CD4-positive, alpha-beta T cell treated with Interleukin-6 for 4 hours (primary cell): Measurements from ENCODE around the gene RPL18A.

Experiments used
- DNase-seq: peaks from one replicate; pipeline ENCODE4 v3.0.0-alpha.2; 2020; ENCODE audit warnings: mixed read lengths

RPL18A gene

DNA sequence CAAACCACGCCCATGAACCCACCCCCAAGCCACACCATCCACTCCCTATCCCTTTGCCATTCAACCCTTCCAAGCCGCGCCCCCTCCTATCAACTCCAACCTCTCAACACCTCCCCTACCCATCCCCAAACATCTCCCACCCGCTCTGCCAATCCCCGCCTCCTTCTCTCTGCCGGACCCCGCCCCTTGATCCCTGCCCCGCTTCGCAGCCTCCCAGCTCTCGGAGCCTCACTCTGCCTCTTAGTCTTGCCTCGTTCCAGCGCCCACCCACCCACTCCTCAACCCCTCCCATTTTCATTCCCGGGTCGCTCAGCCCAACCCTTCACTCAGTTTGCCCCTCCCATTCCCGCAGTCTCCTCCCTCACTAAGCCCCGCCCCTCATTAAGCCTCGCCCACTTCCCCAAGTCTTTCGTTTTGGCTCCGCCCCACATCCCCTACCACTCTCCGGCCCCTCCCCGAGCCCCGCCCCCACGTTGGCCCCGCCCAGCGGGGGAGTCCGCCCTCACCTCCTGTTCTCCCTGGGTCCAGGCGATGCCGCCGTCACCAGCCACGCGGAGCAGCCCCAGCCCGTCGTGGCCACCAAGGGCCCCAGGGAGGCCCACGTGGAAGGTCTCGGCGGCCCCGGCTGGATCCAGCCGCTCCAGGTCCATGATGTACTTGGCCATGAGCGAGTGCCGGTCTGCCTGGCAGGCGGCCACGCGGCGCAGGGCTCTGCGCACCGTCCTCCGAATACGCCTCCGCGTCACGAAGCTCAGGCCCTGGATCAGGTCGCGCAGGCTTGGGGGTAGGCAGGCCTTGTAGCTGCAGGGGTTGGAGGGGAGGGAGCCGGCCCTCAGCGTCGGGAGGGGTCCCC is 17.7 kb upstream of the RPL18A start:
- DNase-seq, result peak; percentile 49

DNA sequence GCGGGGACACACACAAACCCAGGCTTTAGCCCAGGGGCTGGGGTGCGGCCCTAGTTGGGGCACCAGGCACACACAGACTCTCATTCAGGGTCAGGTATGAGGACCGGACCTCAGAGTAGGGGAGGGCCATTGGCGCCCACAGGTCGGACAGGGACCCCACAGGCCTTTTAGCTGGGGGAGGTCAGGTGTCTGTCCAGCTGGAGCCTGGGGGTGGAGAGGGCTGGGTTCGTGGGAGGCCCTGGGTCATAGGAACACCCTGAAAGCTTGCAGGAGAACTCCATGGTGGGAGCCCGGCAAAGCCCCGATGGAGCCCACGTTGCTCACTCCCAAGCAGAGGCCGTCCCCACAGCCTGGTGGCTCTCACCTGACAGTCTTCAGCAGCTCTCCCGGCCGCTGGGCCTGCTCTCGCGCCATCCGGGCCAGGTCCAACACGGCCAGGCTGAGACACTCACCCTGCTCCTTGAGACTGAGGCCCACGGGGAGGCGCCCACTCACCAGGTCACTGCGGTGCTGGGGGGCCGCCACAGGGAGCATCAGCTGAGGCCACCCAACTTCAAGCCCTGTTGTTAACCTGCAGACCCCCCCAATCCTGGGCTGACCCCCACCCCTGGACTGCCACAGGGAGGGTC is 16.9 kb upstream of the RPL18A start:
- DNase-seq, result no peak

DNA sequence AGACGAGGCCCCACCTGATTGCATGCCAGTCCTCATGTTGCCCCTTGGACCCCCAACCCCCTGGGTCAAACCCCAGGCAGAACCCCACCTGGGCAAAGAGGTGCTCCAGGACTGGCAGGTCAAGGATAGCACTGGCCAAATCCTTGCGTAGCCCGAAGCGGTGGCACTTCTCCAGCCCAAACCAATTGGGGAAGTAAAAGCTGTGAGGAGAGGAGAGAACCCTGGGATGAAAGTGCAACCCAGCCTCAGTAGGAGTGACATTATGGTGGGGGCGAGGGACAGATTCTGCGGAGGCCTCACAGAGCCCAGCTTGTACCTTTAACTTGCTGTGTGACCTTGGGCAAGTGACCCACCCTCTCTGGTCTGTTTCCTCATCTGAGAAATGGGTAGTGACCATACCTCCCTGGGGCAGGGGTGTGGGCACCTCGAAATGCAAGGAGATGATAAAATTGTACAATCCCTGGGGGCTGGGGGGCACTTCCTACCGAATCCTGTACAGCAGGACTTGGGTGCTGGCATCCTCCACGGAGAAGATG is 16.4 kb upstream of the RPL18A start:
- DNase-seq, result no peak

DNA sequence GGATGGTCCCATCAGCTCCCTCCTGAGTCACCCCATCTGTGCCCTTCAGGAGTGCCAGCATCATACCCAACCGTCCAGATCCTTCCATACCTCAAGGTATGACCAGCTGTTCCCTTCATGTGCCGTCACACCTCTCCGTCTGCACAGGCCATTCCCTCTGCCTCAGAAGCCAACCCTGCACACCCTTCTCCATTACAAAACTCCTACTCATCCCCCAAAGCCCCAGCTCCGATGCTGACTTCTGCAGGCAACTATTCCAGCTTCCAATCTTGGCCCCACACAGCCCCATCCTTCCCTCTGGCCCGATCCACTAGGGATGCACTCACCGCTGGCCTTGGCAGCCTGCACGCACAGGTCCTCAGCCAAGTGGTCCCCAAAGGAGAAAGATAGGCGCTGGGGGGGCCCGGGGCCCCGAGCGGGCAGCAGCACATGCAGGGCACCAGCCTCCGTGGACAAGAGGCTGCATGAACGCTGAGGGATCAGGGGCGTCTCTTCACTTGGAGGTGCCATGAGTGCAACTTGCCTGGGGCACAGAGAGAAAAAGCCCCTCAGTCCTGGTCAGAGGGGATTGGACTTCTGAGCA is 15.7 kb upstream of the RPL18A start:
- no peak for DNase-seq

DNA sequence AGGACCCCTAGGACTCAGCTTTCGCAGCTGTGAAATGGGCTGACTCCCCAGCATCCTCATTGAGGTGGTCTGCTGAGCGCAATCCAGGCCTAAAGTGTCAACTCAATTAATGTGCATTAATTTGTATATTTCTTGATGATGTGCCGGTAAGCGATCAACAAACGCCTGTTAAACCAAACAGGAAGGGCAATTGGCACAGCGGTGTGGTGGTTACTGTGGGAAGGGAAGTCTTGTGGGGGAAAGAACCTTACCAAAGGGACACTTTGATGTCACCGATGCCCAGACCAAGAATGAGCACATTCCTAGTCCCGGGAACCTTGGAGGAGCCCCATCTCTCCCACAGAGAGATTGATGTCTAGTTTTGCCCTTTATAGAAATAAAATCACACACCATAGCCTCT is 13.6 kb upstream of the RPL18A start:
- DNase-seq, result peak; percentile 56

DNA sequence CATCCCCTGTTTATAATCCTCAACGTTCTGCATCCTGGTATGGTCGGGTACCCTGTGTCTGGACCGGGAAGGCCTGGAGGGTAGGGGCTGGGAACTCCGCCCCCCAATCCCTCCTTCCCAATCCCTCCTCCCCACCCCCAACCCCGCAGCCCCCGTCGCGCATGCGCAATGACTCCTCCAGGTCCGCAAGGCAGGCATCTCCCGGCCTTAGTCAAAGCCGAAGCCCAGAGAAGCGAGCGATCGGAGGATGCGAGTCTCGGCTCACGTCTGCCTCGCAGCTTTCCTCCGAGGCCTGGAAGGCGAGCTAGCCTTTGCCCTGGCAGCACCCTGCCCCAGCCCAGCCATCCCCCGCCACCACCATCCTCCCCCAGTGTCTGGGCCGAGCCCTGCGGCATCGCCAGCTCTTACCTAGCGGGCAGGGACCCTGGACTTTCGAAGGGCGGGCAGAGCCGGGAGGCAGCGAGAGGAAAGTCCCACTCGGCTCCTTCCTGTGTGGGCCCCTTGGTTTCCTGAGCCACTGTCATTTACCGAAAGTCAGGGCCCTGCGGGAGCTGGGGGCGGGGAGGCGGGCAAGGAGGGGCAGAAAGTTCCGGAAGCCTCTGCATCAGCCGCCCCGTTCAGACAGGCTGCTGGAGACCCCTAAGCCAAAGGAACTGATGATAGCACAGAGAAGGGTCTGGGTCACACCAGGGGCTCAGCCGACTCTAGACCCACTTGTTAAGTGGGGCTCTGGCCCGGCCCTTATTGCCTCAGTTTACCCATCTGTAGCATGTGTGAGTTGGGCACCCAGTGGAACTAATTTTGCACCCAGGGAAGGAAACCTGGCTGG is 12.0 kb upstream of the RPL18A start, which contains the start of gene JAK3:
Gene JAK3, minus strand, starts transcription at position 445 of the 829 bp plus-strand sequence. CDS start 3,565 bp downstream, outside the sequence.
- DNase-seq, result peak; percentile 91

DNA sequence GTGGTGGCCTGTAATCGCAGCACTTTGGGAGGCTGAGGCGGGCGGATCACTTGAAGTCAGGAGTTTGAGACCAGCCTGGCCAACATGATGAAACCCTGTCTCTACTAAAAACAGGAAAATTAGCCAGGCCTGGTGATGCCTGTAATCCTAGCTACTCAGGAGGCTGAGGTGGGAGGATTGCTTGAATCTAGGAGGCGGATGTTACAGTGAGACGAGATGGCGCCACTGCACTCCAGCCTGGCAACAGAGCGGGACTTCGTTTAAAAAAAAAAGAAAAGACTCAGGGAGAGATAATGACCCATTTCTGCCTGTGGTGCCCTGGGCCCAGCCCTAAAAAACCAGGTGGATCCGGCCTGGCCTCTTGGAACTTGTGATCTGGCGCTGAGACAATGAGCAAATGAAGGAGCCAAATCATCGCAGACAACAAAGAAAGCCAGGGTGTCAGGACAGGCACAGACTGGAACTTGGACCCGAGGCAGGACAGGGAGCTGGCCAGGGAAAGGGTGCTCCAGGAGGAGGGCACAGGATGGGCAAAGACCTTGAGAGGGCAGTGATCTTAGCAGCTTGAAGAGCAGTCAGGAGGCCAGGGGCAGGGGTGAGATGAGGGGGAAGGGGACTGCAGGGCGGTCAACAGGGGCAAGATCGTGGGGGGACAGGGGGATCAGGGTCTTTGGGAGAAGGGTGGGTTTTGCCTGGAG is 11.0 kb upstream of the RPL18A start:
- DNase-seq, result no peak

DNA sequence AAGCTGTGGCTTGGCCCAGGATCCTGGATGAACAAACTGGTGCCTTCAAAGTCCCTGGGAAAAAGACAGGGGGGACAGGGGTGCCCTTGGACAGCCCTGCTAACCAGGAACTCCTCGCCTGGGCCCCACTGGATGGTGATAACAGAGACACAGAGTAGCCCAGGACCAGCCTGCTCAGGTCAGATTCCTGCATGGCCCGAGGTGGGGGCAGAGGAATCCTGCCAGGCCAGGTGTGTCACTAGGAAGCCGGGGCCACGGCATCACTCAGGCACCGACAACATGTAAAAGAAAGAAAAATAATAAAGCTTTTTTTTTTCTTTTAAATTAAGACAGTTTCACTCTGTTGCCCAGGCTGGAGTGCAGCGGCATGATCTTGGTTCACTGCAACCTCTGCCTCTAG is 5.6 kb upstream of the RPL18A start:
- DNase-seq, result no peak

DNA sequence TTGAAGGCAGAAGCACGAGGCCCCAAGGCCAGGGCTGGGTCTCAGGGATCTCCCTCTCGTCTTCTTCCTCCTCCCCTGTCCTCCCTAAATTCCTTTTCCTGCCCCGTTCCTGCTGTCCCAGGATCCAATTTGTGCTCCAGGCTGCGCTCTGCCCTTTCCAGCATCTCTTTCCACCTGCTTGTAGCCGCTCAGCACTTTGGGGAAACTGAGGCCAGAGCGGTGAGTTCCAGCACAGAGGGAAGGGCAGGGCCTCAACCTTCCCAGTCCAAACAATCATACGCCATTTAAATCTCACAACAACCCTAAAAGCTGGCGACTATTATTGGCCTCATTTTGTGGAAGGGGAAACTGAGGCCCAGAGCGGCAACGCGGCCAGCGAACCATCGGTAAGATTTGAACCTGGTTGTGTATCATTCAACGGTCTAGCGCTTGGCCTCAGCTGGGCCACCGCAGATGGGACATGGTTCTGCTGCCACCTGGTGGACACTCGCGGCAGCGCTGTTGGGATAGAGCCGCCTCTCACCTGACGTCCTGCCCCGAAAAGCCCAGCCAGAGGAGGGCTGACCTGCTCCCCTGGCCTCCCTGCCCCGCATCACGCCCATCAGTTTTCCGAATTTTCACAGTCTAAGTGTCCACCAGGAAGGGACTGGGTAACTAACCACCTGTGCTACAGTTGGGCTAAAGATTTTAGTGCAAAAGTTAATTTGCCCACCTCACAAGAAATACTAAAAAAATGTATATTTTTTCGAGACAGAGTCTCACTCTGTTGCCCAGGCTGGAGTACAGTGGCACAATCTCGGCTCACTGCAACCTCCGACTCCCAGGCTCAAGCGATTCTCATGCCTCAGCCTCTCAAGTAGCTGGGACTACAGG is 4.2 kb upstream of the RPL18A start:
- DNase-seq, result peak; percentile 91

DNA sequence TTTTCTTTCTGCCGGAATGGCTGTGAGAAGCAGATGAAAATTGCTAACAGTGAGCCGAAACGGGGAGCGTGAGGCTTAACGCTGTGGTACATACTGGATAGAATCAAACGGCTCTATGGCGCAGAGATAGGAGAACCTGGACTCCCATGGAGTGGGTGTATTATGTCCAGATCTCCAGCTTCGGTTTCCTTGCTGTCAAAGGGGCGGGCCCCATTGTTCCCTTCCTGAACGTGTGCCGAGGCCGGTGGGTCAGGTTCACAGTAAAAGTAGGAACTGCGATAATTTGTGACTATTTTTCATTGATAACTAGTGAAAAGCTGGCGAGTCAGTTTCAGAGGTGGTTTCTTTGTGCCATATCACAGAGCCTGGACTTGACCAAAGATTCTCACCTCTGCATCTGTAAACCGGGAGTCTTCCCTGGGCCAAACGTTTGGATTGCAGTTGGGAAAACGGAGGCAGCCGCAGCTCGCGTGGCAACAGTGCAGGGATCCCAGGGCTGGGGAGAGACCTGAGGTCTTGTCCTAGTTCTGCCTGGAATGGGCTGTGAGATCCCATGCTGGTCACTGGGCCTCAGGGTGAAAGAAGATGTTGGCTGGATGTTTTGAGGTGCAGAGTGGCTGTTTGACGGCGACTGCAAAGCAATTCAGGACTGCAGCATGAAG is 752 bp downstream of the RPL18A start:
- DNase-seq, result no peak

DNA sequence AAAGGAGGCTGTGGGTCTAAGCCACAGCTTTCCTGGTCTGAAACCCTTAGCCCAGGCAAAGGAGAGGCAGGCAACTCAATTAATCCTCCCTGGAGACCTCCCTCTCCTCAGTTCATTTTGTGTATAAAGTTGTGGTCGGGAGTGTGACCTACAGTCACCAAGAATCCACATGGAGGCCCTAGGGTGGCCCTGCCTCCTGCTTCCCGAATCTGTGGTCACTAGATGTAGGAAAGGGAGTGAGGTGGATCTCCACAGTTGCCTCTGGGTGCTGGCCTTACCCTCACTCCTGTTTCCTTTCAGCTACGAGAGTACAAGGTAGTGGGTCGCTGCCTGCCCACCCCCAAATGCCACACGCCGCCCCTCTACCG is 1.3 kb downstream of the RPL18A start:
- no peak for DNase-seq

DNA sequence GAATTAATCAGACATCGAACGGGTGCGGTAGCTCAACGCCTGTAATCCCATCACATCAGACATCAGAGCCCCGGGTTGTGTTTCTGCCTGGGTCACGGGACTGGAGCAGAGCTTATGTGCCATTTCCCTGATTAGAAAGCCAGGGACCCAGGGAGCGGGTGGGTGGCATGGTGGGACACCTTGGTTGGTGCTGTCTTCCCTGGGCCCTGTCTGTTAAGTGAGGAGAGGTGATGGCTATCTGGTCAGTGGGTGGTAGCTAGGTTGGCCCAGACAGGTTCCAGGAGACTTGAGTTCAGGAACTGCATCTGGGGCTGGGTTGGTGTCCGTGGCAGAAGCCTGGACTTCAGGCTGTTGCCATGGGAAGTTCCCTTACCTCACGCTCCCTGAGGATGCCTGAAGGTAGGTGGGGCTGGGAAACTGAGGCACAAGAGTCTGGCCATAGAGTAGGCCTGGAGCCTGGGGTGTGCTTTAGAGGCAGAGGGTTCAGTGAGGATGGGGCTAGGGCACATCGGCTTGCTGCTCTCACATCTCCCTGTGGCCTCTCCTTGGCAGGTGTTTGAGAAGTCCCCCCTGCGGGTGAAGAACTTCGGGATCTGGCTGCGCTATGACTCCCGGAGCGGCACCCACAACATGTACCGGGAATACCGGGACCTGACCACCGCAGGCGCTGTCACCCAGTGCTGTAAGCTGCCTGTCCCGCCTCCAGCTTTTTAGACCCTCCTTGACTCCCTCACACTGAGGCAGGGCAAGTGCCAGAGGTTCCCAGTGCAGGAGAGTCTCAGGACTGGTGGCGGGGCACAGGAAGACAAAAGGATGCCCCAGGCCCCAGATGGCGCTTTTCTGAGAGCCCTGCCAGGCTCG is 2.1 kb downstream of the RPL18A start:
- no peak for DNase-seq

DNA sequence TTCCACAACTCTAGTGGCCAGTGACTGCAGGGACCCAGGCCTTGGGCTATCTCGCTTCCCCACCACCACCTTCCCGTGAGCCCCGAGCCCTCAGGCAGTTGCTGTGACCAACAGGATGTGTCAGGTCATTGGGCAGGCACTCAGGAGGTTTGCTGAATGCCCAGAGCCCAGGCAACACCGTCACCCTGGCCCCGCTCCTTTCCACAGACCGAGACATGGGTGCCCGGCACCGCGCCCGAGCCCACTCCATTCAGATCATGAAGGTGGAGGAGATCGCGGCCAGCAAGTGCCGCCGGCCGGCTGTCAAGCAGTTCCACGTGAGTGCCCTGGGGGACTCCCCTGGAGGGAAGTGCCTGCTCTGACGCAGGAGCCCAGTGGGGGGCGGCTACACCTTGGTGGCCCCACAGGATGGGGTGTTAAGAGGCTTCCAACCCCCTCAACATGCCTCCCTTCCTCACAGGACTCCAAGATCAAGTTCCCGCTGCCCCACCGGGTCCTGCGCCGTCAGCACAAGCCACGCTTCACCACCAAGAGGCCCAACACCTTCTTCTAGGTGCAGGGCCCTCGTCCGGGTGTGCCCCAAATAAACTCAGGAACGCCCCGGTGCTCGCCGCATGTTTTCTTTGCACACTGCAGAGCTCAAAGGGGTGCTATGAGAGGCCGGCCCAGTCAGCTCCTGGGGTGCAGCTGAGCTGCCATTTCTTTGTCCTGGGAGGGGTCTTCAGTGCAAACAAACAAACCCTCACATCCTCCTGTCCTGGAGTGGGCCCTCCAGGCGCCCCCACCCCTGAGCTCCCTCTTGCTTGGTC is 3.2 kb downstream of the RPL18A start:
- DNase-seq, result no peak

DNA sequence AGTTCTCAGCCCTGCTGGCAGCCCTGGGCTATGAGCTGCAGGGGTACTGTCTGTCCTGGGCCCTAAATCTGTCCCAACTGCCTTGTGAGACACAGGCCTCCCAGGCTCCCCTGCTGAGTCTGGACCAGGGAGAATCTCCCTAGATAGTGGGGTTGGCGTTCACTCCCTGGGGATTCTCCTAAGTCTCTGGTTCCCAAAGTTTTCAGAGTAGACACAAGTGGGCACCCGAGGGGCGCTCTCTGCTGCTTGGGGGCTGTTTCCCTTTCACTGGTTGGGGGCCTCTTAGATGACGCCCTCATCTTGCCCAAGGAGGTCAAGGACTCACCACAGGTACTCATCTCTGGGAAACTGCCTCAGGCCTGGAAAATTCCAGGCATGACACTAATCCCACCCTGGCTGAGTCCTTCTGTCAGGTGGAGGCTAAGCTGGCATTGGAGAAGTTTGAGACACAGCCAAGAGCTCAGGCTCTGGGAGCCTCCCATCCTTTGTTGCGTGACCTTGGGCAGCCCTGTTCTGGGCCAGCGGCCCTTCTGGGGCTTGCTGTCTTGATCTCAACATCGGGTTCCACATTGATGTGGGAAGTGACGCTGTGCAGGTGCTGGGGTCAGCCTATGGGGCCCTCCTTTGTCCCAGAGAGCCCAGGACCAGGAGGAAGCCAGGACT is 3.9 kb downstream of the RPL18A start:
- no peak for DNase-seq

DNA sequence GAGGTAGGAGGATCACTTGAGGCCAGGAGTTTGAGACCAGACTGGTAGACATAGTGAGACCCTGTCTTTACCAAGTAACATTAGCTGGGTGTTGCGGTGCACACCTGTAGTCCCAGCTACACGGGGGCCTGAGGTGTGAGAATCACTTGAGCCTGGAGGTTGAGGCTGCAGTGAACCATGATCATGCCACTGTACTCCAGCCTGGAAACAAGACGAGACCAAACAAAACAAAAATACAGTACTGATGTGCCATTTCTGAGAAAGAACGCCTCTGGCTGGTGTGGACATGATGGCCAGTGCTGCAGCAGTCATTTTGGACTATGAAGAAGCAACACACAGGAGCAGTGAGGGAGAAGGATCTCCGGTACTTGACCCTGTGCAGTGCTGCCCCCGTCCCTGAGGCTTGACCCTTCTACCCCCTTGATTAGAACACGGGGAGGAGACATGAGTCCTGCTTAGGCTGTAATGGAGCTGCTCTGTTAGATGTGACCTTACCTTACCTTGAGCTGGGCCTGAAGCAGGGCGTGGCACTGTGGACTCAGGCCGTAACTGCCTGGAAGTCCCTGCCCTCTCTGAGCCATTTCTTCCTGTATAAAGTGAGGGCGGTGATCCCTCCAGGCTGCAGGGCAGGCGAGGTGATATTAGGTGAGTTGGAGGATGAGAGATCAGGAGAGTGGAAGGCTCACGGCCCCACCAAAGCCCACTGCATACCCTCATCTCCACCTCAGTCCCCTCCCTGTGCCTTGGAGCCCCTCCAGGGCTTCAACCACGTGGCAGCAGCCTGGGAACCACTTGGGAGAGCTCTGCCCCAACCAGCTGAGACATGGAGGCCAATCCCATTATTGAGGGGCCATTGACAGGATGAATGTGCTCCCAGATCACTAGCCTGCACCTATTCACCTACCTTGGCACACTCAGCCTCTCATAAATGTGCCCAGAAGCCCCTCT is 5.9 kb downstream of the RPL18A start:
- DNase-seq, result no peak

DNA sequence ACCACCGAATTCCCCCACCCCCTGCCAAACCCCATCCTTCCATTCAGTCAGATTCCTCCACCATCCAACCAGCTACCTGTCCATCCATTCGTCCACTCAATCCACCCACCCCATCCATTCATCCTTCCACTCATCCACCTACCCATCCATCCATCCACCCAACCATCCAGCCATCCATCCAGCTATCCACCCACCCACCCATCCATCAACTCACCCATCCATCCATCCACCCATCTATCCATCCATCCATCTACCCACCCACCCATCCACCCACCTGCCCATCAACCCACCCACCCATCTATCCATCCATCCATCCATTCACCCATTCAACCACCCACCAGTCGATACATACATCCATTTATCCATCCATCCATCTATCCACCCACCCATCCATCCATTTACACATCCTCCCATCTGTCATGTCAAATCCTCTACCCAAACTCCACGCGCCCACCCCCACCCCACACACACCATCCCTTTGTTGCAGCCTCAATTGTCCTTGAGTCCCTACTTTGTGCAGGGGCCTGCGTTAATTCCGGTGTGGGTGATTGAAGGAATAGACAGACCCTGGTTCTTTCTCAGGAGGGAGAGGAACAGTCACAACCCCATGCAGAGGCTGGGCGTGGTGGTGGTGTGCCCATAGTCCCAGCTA is 6.7 kb downstream of the RPL18A start:
- DNase-seq, result no peak
